ENCODE data around the gene MARCHF2.
"Not testable (repeated sequence)": the region's sequence is repeated elsewhere in the genome, so short reads cannot be mapped to it uniquely, and the experiment has no call there.

The MARCHF2 gene

GRCh38 chr19:8386419-8386818, 26.7 kb upstream of the MARCHF2 start:
- DNase-seq (ENCODE audit: insufficient read length, low spot score); FAIRE-seq: not testable (repeated sequence)

GRCh38 chr19:8386990-8387389, 26.1 kb upstream of the MARCHF2 start:
- no peak for TF ChIP-seq POLR2A (IDR thresholded peaks at IDR 0.05; ENCODE audit: low read depth, low read length)
- FAIRE-seq (no peak), DNase-seq (ENCODE audit: insufficient read length, low spot score) (no peak)

DNA sequence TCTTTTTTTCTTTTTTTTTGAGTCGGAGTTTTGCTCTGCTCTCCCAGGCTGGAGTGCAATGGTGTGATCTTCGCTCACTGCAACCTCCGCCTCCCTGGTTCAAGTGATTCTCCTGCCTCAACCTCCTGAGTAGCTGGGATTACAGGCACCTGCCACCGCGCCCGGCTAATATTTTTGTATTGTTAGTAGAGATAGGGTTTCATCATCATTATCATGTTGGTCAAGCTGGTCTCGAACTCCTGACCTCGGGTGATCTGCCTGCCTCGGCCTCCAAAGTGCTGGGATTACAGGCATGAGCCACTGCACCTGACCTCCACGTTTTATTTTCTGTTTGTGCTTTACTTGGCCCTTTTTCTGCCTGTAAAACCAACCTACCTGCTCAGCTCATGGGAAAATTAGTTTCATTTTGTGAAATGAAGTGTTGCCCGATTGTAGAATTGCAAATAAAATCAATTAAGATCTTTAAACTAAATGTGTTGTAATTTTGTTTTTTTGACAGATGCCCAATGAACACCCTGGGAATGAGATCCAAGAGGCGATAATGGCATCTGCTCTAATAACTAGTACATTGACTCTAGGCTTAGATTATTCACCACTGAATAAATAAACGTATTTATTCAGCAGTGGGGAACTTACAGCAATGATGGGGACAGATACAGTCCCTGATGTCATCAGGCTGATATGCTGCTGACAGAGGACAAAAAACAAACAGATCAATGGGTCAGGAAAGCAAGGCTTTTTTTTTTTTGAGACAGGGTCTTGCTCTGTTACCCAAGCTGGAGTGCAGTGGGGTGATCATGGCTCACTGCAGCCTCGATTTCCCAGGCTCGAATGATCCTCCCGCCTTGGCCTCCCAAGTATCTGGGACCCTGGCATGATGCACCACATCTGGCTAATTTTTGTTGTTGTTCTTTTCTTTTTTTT, 25.2 kb upstream of the MARCHF2 start:
- FAIRE-seq (no peak), DNase-seq (ENCODE audit: insufficient read length, low spot score) (no peak)
- TF ChIP-seq POLR2A (IDR thresholded peaks at IDR 0.05; ENCODE audit: low read depth, low read length) = no peak

- FAIRE-seq (no peak), DNase-seq (ENCODE audit: insufficient read length, low spot score) (no peak)
- TF ChIP-seq POLR2A (IDR thresholded peaks at IDR 0.05; ENCODE audit: low read depth, low read length) = no peak
Measured at GRCh38 chr19:8388612-8388958, 24.5 kb upstream of the MARCHF2 start.

DNA sequence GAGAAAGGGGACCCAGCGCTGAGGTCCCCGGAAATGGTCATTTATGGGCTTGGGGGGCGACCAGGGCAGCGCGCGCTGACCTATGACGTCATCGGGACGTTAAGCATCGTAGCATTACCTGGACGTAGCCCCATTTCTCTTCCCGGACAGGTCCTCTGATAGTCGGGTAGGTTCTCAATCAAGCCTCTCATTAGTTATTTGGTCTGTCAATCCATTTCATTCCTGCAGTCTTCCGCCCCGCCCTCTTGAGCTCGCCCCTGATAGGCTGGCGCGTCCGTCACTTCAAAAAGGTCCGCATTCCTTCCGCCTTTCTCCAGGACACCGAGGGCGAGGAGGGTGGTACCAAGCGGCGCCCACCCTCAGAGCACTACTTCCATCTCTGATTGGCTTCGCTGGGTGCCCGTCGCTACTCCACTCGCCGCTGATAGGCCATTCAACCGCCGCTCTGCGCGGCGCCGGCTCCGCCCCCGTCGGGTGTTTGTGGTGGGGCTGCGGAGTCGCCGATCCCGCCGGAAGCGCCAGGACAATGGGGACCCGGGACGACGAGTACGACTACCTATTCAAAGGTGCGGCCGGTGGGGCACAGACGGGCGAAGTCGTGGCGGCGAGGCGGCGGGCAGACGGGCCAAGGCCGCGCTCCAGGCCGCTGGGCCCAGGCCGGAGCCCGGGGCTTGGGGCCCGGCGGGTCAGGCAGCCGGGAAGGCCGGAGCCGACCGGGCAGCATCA, 23.1 kb upstream of the MARCHF2 start, which contains the start of gene RAB11B:
RAB11B (plus strand) TSS at position 470 of the 726 bp plus-strand sequence; CDS start at position 527, 57 bp downstream.
- DNase-seq (ENCODE audit: insufficient read length, low spot score) = peak; percentile 96
- peak; percentile 55 for TF ChIP-seq POLR2A (IDR thresholded peaks at IDR 0.05; ENCODE audit: low read depth, low read length)
- FAIRE-seq = peak; percentile 75

GRCh38 chr19:8390617-8390981, 22.5 kb upstream of the MARCHF2 start:
- no peak; the same call in 1 of the 2 replicates for TF ChIP-seq POLR2A (IDR thresholded peaks at IDR 0.05; ENCODE audit: low read depth, low read length)
- no peak for FAIRE-seq
- DNase-seq (ENCODE audit: insufficient read length, low spot score) = peak; percentile 75

DNA sequence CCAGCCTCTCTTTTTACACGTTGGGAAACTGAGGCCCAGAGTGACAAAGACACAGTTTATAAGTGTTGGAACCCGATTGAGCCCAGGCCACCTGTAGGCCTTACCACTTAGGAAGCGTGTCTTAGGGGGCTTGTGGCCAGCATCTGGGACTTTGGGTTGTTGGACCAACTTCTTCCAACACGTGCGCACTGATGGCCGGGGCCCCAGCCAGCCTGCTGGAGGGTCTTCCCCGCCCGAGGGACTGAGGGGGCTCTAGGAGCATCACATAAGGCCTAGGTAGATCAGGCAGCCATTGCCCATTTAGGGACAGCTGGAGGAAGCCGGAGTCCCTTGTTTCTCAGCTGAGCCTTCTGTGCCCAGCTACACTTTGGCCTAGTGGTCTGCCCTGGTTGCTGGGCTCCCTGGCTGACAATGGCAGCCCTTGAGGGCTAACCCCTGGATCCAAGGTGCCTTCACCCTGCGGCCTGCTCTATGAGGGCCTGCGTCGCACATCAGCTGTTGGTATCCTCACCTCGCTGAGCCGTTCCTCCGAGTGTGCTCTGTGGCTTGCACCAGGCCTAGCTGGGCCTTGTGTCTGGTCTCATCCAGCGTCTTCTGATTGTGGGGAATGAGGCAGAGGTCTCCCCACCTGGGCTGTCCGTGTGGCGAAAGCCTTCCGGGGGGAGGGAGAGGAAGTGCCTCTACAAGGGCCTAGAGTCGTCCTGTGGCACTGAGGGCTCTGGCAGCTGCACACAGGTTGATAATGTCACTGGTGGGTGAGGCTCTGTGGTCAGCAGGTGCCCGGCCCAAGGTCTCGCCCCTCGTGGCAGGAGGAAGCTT, 21.7 kb upstream of the MARCHF2 start:
- no peak for TF ChIP-seq POLR2A (IDR thresholded peaks at IDR 0.05; ENCODE audit: low read depth, low read length)
- DNase-seq (ENCODE audit: insufficient read length, low spot score) (no peak), FAIRE-seq (no peak)

DNA sequence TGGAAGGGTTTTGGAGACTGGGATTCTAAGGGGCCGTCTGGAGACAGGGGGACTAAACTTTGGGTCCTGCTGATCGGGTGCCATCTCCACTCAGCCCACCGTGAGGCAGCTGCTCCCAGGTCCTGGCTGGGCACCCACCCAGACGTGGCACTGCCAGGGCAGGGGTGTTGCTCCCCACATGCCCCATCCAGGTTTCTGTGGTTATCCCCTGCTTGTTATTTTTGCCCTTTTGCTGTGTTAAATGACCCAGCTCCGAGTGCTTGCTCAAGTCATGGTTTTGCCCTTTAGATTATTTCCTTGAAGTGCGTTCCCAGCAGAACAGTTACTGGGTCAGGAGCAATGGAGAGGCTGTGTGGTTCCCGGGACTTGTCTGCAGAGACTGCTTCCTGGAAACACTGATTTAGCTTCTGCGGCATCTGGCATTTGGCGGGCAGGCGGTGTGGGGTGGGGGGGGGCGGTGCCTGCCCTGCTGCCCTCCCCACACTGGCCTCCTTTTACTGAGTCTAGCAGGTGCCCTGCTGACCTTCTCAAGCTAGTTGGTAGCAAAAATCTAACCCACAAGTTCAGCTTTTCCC, 21.0 kb upstream of the MARCHF2 start:
- no peak for DNase-seq (ENCODE audit: insufficient read length, low spot score)
- FAIRE-seq = no peak
- no peak for TF ChIP-seq POLR2A (IDR thresholded peaks at IDR 0.05; ENCODE audit: low read depth, low read length)

GRCh38 chr19:8393192-8393870, 19.8 kb upstream of the MARCHF2 start:
- FAIRE-seq = no peak

DNA sequence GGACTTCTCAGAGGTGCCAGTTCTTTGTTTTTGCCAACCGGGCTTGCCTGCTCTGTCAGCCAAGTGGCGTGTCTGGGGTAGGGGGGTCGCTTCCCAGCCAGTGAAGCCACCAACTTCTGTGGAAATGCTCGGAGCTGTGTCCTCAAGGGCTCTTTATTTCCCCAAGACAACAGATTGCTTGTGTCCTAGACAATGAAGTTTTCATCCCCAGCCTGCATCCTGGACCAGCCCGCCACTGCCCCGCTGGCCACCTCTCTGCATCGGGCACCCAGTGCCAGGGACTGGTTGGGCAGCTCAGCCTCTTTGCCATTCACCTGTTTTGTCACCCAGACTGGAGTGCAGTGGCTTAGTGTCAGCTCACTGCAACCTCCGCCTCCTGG, 19.2 kb upstream of the MARCHF2 start:
- TF ChIP-seq POLR2A (IDR thresholded peaks at IDR 0.05; ENCODE audit: low read depth, low read length) = no peak
- FAIRE-seq = no peak
- DNase-seq (ENCODE audit: insufficient read length, low spot score) = no peak

More at GRCh38 chr19:8393192-8393870, 19.8 kb upstream of the MARCHF2 start:
- TF ChIP-seq POLR2A (IDR thresholded peaks at IDR 0.05; ENCODE audit: low read depth, low read length) = no peak
- no peak for DNase-seq (ENCODE audit: insufficient read length, low spot score)

- no peak for FAIRE-seq
- TF ChIP-seq POLR2A (IDR thresholded peaks at IDR 0.05; ENCODE audit: low read depth, low read length) = no peak
- no peak for DNase-seq (ENCODE audit: insufficient read length, low spot score)
Measured at GRCh38 chr19:8395621-8396082, 17.5 kb upstream of the MARCHF2 start.

GRCh38 chr19:8396185-8396562, 16.9 kb upstream of the MARCHF2 start:
- FAIRE-seq (no peak), DNase-seq (ENCODE audit: insufficient read length, low spot score) (no peak)
- TF ChIP-seq POLR2A (IDR thresholded peaks at IDR 0.05; ENCODE audit: low read depth, low read length) = no peak

All from H54 (cell line).